IMR-90 (cell line): ENCODE results near the gene CHMP1A. TPM values are rescaled to one million over a fixed set of nuclear protein-coding genes. Genes with fewer than 3 reads are reported as not detected.
"Not testable (repeated sequence)": the region's sequence is repeated elsewhere in the genome, so short reads cannot be mapped to it uniquely, and the experiment has no call there.

Source experiments
- ATAC-seq: fragments of 200-7000 bp; cut with Tn5 transposase; 2 replicates; pipeline ENCODE4 v1.9.1; 2020; ENCODE audit warnings: low read depth, mild to moderate bottlenecking, moderate library complexity
- BruUV-seq: library from RNA; stranded (reverse); fragments of 400-500 nt; replicated peaks from 2 replicates; lab custom pipeline; 2021; lab: Mats Ljungman, UMichigan
- CTCF ChIA-PET: fragments of 300-600 bp; formaldehyde crosslinking; extraction: SDS; loops from one replicate; lab custom pipeline; 2021; ENCODE audit warnings: antibody characterized with exemption; lab: Yijun Ruan, JAX
- POLR2A ChIA-PET: fragments of 300-600 bp; sonication (Branson Sonifier 250); formaldehyde crosslinking; loops from one replicate; lab custom pipeline; 2022; ENCODE audit warnings: antibody characterized with exemption; ENCODE audit not compliant: unreplicated experiment; lab: Charles Lee
- DNase-seq: peaks from one replicate; pipeline ENCODE4 v3.0.0; 2013
- H2AFZ ChIP-seq: replicated peaks from 2 replicates; pipeline ENCODE3; 2013; ENCODE audit warnings: low read length, mild to moderate bottlenecking; ENCODE audit not compliant: poor library complexity
- H2AK5ac ChIP-seq: 2 replicates; pipeline ENCODE4 v1.6.1; 2013; ENCODE audit warnings: low read depth, low read length, inconsistent platforms
- H2AK9ac ChIP-seq: replicated peaks from 2 replicates; pipeline ENCODE3; 2013; ENCODE audit warnings: mild to moderate bottlenecking, low read depth, low read length, moderate library complexity; ENCODE audit not compliant: poor library complexity
- H2BK120ac ChIP-seq: 2 replicates; pipeline ENCODE4 v1.6.1; 2013; ENCODE audit warnings: low read depth, low read length, inconsistent platforms
- H2BK15ac ChIP-seq: 3 replicates; pipeline ENCODE4 v1.6.1; 2013; ENCODE audit warnings: low read depth, low read length, inconsistent platforms
- H2BK20ac ChIP-seq: 2 replicates; pipeline ENCODE4 v1.6.1; 2013; ENCODE audit warnings: low read depth, mild to moderate bottlenecking, inconsistent platforms, low read length, moderate library complexity
- H2BK5ac ChIP-seq: 2 replicates; pipeline ENCODE4 v1.6.1; 2013; ENCODE audit warnings: mild to moderate bottlenecking, low read depth, low read length, inconsistent platforms; ENCODE audit not compliant: poor library complexity, severe bottlenecking
- H3K14ac ChIP-seq: replicated peaks from 2 replicates; pipeline ENCODE4 v1.6.1; 2013; ENCODE audit warnings: low read depth, low read length, inconsistent platforms
- H3K18ac ChIP-seq: 2 replicates; pipeline ENCODE4 v1.6.1; 2013; ENCODE audit warnings: low read depth, low read length, control low read depth
- H3K23ac ChIP-seq: 2 replicates; pipeline ENCODE4 v1.6.1; 2013; ENCODE audit warnings: low read depth, low read length, inconsistent platforms
- H3K27ac ChIP-seq: 2 replicates; pipeline ENCODE4 v1.5.1; 2013; ENCODE audit warnings: mild to moderate bottlenecking, control low read depth, low read length; ENCODE audit not compliant: insufficient read depth
- H3K27me3 ChIP-seq: 2 replicates; pipeline ENCODE4 v1.6.1; 2013; ENCODE audit warnings: low read length; ENCODE audit not compliant: control insufficient read depth, insufficient read depth
- H3K36me3 ChIP-seq: 2 replicates; pipeline ENCODE4 v1.6.1; 2013; ENCODE audit warnings: low read length, mixed read lengths; ENCODE audit not compliant: control insufficient read depth, insufficient read depth
- H3K4ac ChIP-seq: 2 replicates; pipeline ENCODE4 v1.6.1; 2013; ENCODE audit warnings: low read depth, low read length, inconsistent platforms
- H3K4me1 ChIP-seq: 2 replicates; pipeline ENCODE4 v1.6.1; 2013; ENCODE audit warnings: low read length, mixed read lengths; ENCODE audit not compliant: control insufficient read depth, insufficient read depth
- H3K4me2 ChIP-seq: 2 replicates; pipeline ENCODE4 v1.6.1; 2013; ENCODE audit warnings: low read depth, mild to moderate bottlenecking, control low read depth, low read length, moderate library complexity
- H3K4me3 ChIP-seq: 2 replicates; pipeline ENCODE4 v1.5.1; 2013; ENCODE audit warnings: low read depth, mild to moderate bottlenecking, control low read depth, low read length, moderate library complexity; ENCODE audit not compliant: insufficient read depth
- H3K56ac ChIP-seq: 2 replicates; pipeline ENCODE4 v1.6.1; 2013; ENCODE audit warnings: low read length, inconsistent platforms; ENCODE audit not compliant: insufficient read depth; ENCODE audit errors: extremely low read depth
- H3K79me1 ChIP-seq, 2 experiments: 2 replicates each; pipeline ENCODE4 v1.6.1; 2013; ENCODE audit warnings: low read length in 2 of 2, inconsistent platforms in 1 of 2, low read depth in 1 of 2
- H3K9ac ChIP-seq: 2 replicates; pipeline ENCODE4 v1.6.1; 2013; ENCODE audit warnings: low read depth, low read length, control low read depth
- H3K9me1 ChIP-seq: 2 replicates; pipeline ENCODE4 v1.6.1; 2013; ENCODE audit warnings: low read length, inconsistent platforms; ENCODE audit not compliant: insufficient read depth
- H3K9me3 ChIP-seq: 2 replicates; pipeline ENCODE4 v1.6.1; 2013; ENCODE audit warnings: low read length; ENCODE audit not compliant: control insufficient read depth, insufficient read depth
- H4K20me1 ChIP-seq: 2 replicates; pipeline ENCODE4 v1.6.1; 2013; ENCODE audit warnings: low read length, inconsistent platforms; ENCODE audit not compliant: insufficient read depth
- H4K5ac ChIP-seq: 2 replicates; pipeline ENCODE4 v1.6.1; 2013; ENCODE audit warnings: mild to moderate bottlenecking, low read depth, low read length, control low read depth
- H4K8ac ChIP-seq, 2 experiments: 2 replicates each; pipeline ENCODE4 v1.6.1; 2013; ENCODE audit warnings: low read depth in 2 of 2, low read length in 2 of 2, control low read depth in 1 of 2, inconsistent platforms in 1 of 2
- H4K91ac ChIP-seq: 2 replicates; pipeline ENCODE4 v1.6.1; 2013; ENCODE audit warnings: low read depth, low read length, inconsistent platforms; ENCODE audit not compliant: insufficient read depth
- whole genome bisulfite sequencing, 2 experiments: methylation state at CpG; one replicate each; pipeline versions ENCODE4 v1.1.5 to v1.1.7; 2013; ENCODE audit warnings: missing lambda C conversion rate in 2 of 2; ENCODE audit not compliant: insufficient read length in 1 of 2; ENCODE audit errors: extremely low coverage in 2 of 2; 5-methylcytosine and 5-hydroxymethylcytosine counted together
- dilution Hi-C: fragments of 300-500 bp; cut with HindIII; formaldehyde crosslinking; loops from one replicate; pipeline ENCODE4 v1.14.3; 2018; ENCODE audit warnings: low sequenced_read_pairs; ENCODE audit not compliant: unreplicated experiment
- in situ Hi-C: fragments of 300-500 bp; cut with MboI; formaldehyde crosslinking; loops from 3 replicates; pipeline ENCODE4 v1.14.3; 2019; ENCODE audit warnings: low sequenced_read_pairs, inconsistent platforms, mixed read lengths
- intact Hi-C: fragments of 100-400 bp; cut with micrococcal nuclease; formaldehyde crosslinking; loops from 2 replicates; pipeline ENCODE4 v1.10.0; 2022
- polyA plus RNA-seq, 3 experiments: library from polyadenylated mRNA; depleted of rRNA; stranded (reverse); fragments of >200 nt; gene quantifications; 2 replicates each; pipeline ENCODE4 v1.2.3, GENCODE V29; 2012; ENCODE audit warnings: low replicate concordance in 1 of 3
- total RNA-seq: library from RNA; depleted of rRNA; stranded (reverse); fragments of >200 nt; gene quantifications from 2 replicates; pipeline ENCODE4 v1.2.3, GENCODE V29; 2012

The CHMP1A gene
- total and polyA plus RNA-seq, 2 of the 4 experiments (the other 2 are of a cell fraction) = 97.3 to 99.8 TPM

DNA sequence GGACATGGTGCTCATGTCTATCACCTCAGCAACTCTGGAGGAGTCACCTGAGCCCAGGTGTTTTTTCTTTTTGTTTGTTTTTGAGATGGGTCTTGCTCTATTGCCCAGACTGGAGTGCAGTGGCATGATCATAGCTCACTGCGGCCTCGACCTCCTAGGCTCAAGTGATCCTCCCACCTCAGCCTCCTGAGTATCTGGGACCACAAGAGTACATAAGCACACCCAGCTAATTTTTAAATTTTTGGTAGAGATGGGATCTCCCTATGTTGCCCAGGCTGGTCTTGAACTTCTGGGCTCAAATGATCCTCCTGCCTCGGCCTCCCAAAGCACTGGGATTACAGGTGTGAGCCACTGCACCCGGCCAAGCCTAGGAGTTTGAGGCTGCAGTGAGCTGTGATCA lies 32.1 kb upstream of the CHMP1A start:
- H2AK9ac ChIP-seq, H4K8ac ChIP-seq, H3K4me3 ChIP-seq, H2AFZ ChIP-seq, H3K4me1 ChIP-seq, dilution Hi-C loops, H2BK15ac ChIP-seq, ATAC-seq, H3K4ac ChIP-seq, H3K23ac ChIP-seq, H3K9me3 ChIP-seq, H2BK5ac ChIP-seq, H3K14ac ChIP-seq, H4K5ac ChIP-seq, POLR2A ChIA-PET, H4K20me1 ChIP-seq, H3K27ac ChIP-seq, H3K27me3 ChIP-seq, H2AK5ac ChIP-seq, in situ Hi-C loops, BruUV-seq, H3K56ac ChIP-seq, H2BK120ac ChIP-seq, H2BK20ac ChIP-seq, H3K4me2 ChIP-seq, H3K9me1 ChIP-seq, intact Hi-C loops, H4K91ac ChIP-seq, H3K18ac ChIP-seq, DNase-seq, H3K9ac ChIP-seq: not testable (repeated sequence)
- WGBS, 2 experiments = no CpG with 5 or more reads among the region's 4 CpGs
- Histone ChIP-seq H3K79me1 (peaks cover 28 to 36% of the 10 kb centered on the region in 2 experiments), H3K36me3 (peaks cover 39% of the 10 kb centered on the region)
- CTCF ChIA-PET = interaction anchor here (1.5 kb wide), 1 partner anchor 11 kb away, joined by 4 read pairs; no protein-coding TSS in a partner anchor
